Stimulated activated CD4-positive, alpha-beta T cell treated with anti-CD3 and anti-CD28 coated beads, Interleukin-12 subunit alpha, Interleukin-12 subunit beta, amount 100 ng/mL, for 48 hours (primary cell): Measurements from ENCODE around the gene MACROD2.

Experiments used
- DNase-seq, 3 donors: peaks; one replicate each; pipeline ENCODE4 v3.0.0-alpha.2; 2020; ENCODE audit warnings: low read depth in 2 of 3, low spot score in 1 of 3

MACROD2 gene

GRCh38 chr20:16100111-16100510 is 2104.8 kb downstream of the MACROD2 start:
- DNase-seq: no peak

GRCh38 chr20:16100767-16101166 is 2105.5 kb downstream of the MACROD2 start:
- DNase-seq: no peak
